NCI-H128 (cell line): ENCODE results near the gene TBC1D24.

Experiments
- DNase-seq: peaks from one replicate; lab custom pipeline; 2025; ENCODE audit not compliant: unreplicated experiment; lab: John Stamatoyannopoulos, UW

Gene TBC1D24

DNA sequence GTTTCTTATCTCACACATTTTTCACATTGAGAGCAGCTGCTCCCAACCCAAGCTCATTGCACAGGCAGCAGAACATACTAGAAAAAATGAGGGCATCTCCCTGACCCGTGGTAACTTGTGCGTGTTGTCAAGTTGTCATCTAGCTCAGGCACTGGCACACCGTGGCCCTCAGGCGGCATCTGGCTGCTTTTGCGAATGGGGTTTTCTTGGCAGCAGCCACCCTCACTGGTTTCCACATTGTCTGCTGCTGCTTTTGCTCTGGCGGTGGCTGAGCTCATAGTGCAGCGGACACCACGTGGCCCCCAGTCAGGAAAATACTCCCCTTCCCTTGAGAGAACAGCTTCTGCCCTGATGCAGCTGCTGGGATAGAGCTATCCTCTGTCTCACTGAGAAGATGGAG, 24.4 kb upstream of the TBC1D24 start:
- DNase-seq, result no peak

DNA sequence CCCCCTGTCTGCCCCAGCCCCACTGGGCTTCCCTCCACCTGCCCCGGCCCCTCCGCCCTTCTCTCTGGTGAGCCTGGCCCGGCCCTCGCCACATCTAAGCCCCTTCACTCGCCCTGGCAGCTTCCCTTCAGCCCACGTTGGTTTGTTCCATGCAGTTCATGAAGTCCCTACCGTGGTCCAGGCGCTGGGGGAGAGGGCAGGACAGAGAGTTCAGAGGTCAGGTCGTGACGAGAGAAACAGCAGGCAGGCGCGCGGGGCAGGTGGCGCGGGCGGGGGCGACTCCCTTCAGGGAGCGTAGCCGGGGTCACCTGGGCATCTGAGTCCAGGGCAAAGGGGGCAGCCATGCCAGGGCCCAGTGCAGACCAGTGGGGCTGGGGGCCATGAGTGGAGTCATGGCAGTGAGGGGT, 23.9 kb upstream of the TBC1D24 start:
- DNase-seq, result no peak

DNA sequence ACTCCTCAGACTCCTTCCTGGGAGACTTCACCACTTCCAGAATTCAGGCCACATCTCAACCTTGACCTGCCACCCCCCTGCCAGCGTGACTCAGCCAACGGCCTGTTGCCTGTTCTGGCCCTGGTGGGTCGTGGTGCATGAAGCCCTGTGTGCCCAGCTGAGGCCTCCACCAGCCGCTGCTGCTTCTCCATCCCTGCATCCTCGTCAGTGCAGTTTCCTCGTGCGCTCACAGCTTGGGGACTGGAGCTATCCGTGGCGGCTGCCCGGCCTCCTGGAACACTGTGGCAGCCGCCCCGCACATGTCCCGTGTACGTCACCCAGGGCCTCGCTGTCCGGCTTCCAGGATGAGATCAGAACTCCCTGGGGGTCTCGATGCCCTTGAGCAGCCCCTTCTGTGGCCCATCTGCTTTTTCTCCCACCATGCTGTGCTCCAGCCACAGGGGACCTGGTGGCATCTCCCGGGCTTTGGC, 23.0 kb upstream of the TBC1D24 start:
- DNase-seq, result no peak

DNA sequence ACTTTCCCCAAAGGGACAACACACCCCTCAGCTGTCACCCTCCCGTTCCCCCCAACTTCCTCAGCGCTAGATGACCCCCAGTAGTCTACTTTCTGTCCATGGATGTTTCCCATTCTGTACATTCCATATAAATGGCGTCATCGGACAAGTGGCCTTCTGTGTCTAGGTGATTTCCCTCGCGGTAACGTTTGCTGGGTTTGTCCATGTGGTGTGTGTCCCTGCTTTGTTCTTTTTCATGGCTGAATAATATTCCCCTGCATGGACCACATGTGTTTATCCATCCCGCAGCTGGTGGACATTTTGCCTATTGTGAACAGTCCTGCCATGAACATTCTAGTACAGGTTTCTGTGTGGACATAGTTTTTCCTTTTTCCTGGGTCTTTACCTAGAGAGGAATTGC, 22.3 kb upstream of the TBC1D24 start:
- no peak for DNase-seq

DNA sequence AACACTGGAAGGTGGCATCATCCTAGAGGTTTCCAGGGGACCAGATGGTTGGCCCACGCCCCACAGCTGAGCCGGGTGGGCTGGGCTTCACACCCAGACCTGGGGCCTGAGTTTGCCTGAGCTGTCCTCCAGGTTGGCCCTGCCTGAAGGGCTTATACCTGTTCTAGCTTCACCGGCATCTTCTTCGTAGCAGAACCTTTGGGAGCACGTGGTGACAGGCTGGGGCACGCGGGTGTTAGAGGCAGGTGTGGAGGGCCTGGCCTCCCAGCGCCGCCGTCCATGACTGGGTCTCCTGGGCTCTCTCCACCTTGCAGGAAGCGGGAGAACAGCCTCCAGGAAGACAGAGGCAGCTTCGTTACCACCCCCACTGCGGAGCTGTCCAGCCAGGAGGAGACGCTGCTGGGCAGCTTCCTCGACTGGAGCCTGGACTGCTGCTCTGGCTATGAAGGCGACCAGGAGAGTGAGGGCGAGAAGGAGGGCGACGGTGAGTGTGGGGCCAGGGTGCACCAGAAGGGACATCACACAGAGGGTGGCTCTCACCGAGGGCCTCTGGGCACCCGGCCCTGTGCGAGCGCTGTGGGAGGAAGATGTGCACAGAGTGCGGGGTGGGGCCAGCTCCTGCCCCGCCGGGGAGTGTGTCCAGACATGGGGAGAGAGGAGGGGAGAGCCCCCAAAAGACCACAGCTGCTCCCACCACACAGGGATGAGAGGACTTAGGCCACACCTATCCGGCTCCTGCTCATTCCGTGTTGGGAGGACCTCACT, 19.7 kb upstream of the TBC1D24 start:
- DNase-seq, result no peak

GRCh38 chr16:2456551-2457153, 18.3 kb upstream of the TBC1D24 start:
- no peak for DNase-seq

GRCh38 chr16:2457267-2457666, 17.7 kb upstream of the TBC1D24 start:
- DNase-seq, result no peak

- no peak for DNase-seq
Measured at GRCh38 chr16:2457946-2458345, 17.0 kb upstream of the TBC1D24 start.

DNA sequence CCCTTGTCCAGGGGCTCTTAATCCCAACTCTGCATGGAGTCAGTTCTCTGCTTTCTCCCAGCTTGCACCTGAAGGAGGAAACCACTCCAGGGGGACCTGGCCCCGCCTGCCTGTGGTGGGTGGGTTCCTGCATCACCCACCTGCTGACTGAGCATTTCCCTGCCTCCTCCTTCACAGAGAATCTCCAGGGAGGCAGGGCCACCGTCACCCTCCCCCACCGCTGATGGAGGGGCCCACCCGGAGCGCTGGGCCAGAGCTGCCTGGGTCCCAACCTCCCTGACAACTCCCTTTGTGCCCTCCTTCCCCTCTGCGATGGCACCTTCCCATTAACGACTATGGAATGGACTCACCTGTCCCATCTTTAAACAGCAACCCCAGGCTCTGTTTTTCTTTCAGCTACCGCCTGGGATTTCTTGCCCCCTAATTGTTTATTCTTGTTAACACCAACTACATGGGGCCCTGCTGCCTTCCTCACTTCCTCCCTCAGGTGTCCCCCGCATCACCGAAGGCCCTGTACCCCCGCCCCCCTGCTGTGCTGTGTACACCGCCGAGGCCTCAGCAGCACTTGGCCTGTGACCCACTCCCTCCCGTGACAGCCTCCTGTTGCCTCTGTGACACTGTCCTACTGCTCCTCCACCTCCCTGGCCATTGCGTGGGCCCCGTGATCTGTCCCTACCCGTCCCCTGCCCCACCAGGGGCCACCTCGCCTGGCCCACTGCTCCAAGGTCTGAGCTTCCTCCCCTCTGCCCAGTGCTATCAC, 15.9 kb upstream of the TBC1D24 start:
- DNase-seq, result no peak

DNA sequence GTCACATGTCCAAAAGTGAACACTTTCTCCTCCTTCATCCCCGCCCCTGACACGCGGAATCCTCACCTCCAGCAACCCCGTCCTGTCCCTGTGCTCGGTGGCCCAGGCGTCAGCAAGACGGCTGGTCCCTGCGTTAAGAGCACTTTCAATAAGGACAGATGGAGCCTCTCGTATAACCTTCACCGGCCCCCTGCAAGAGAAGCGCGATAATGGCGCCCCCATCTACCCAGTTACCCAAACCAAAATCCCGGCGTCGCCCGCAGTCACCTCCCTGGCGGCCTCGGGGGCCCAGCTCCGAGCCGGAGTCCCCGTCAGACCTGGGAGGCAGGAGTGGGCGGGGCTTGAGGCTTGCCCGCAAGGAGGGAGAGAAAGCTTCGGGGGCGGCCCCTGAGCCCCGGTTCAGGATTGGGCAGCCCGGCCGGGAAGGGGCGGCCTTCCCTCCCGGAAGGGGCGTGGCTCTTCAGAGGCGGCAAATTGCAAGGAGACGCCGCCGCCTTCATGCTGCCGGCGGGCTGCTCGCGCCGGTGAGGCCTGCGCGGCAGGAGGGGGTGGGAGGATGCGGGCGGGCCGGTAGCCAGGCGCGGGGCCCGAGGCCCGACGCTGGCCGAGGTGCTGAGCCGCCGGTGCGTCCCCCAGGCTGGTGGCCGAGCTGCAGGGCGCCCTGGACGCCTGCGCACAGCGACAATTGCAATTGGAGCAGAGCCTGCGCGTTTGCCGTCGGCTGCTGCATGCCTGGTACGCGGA, 15.1 kb upstream of the TBC1D24 start, which contains the start of gene TEDC2:
TEDC2 (plus strand) TSS at position 463 of the 744 bp plus-strand sequence; CDS start at position 499, 36 bp downstream.
- DNase-seq, result peak; percentile 88

DNA sequence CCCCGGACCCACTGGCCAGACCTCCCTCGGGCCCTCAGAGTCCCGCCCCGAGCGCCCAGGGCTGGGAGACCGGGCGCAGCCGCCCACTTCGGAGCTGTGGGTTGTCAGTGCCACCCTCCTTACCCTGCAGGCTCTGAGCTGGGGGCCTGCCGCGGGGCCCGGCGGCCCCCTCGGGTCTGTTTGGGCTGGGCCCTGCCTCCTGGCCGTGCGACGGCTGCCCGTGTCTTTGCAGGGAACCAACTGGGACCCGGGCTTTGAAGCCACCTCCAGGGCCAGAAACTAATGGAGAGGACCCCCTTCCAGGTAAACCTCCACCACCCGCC, 14.6 kb upstream of the TBC1D24 start:
- no peak for DNase-seq

DNA sequence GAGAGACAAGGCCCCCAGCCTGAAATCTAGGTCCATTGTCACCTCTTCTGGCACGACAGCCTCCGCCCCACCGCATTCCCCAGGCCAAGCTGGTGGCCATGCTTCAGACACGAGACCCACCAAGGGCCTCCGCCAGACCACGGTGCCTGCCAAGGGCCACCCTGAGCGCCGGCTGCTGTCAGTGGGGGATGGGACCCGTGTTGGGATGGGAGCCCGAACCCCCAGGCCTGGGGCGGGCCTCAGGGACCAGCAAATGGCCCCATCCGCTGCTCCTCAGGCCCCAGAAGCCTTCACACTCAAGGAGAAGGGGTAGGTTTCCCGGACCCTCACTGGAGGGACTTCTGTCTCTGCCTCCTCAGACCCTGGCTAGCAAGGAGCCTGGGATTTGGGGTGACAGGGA, 14.0 kb upstream of the TBC1D24 start:
- DNase-seq, result no peak

GRCh38 chr16:2462031-2462866, 12.7 kb upstream of the TBC1D24 start:
- DNase-seq, result no peak

DNA sequence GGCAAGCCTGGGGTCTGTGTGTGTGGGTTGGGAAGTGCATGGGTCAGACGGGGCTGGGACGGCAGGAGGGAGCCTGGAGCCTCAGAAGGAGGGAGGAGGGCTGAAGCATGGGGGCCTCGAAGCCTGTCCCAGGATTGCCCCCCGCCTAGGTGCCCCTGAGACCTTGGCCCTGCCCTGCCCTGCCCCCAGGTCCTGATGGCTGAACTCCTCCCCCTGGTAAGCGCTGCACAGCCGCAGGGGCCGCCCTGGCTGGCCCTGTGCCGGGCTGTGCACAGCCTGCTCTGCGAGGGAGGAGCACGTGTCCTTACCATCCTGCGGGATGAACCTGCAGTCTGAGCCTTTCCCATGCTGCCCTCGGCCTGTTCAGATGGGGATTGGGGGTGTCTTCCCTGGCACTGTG, 10.6 kb upstream of the TBC1D24 start:
- DNase-seq, result no peak

DNA sequence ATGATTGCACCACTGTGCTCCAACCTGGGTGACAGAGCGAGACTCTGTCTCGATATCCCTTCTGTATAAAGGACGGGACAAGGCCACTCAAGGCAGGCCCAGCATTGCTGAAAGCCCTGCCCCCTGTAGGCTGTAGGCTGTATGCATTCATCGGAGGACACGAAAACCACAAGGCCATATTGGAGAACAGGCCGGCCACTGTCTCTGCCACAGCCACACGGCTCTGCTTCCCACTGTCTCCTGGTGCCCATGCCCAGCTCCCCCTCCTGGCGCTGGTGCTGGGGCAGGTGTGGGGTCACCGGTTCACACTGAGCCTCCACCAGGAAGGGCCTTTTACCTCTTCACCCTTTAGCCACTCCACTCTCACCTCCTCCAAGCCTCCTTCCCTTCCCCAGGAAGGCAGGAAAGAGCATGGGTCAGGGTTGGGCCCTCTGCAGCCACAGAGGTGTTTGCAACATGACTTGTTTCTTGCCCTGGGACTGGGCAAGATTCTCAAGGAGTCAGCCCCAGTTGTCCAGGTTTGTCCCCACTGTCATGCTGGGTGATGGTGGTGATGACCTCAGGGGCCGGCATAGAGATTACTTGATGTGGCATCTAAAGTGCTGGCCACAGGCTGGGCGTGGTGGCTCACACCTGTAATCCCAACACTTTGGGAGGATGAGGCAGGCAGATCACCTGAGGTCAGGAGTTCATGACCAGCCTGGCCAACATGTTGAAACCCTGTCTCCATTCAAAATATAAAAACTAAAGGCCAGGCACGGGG, 9.1 kb upstream of the TBC1D24 start:
- no peak for DNase-seq

DNA sequence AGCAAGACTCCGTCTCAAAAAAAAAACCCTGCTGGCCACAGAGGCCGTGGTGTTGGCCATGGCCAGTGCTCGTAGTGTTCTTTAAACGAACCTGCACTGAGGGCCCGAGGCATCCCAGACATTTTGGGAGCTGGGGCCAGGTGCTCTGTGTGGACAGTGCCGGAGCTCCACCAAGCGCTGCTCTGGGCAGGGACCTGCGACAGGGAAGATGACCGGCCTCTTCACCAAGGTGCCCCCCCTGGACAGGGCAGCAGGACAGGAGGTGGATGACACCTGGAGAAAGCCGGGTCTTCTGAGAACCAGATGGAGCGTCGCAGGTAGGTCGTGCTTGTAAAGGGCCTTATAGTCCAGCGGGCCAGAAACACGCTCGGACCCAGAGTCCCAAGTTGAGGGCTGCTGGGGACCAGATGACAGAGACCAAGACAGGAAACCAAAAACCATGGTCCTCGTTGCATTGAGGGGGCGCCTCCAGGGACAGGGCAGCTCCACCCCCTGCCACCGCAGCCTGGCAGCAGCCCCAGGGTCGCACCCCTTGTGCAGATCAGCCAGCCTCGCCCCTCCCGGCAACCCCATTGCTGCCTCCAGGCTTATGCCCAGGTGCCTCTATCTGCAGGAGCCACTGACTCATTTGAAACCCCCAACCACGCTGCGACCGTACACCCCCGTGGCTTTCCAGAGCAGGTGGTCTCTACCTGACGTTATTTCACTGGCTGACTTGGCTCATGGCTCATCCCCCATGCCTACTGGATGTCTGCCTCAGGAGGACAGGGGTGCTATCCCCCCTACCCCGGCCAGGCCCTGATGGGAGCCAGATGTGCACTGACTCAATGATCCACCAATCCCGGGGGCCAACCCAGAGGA, 8.0 kb upstream of the TBC1D24 start:
- no peak for DNase-seq

DNA sequence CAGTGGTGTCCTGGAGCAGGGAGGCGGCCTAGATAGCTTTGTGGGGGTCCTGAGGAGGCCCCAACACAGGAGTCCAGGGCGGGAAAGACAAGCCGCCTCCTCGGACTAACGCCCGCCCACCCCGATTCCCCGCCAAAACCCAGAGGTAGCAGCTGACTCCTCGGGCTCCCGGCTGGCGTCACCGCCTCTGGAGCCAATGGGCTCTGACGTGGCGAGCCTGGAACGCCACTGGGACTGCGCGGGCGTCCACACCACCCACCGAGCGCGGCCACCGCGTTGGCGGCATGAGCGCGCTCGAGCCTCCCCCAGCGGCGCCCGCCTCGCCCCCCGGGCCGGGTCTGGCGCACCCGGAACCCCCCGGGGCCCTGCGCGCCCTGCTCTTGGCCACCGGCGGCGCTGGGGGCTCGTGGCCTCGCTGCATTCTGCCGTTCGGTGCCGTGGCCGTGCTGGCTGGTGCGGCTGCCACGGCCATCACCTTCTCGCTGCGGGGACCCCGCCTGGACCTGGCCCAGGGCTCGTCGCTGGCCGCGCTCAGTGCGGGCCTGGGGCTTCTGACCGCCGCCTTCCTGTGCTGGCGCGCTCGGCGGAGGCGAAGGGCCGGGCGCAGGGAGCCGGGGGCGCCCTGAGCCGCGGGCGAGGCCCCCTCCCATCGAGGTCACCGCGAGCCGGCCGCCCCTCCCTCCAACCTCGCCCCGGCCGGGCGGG, 7.2 kb upstream of the TBC1D24 start:
- DNase-seq, result peak; percentile 26

GRCh38 chr16:2468233-2468724, 6.6 kb upstream of the TBC1D24 start:
- DNase-seq, result no peak
